HCT116 (cell line): Measurements from ENCODE around the gene PLAC9.

ENCODE experiments used
- EGR1 ChIP-seq: IDR thresholded peaks from 2 replicates; pipeline ENCODE4 v1.6.1; 2012; ENCODE audit warnings: low read depth
- EZH2 ChIP-seq: fragments of 200-600 bp; sonication (generic); IDR thresholded peaks from 2 replicates; pipeline ENCODE4 v1.6.1; 2017; ENCODE audit warnings: antibody characterized with exemption, mixed run types
- POLR2A ChIP-seq: IDR thresholded peaks from 2 replicates; pipeline ENCODE4 v1.7.0; 2011; ENCODE audit warnings: borderline replicate concordance; ENCODE audit not compliant: insufficient read depth, insufficient read length; ENCODE audit errors: extremely low read depth
- POLR2AphosphoS5 ChIP-seq: IDR thresholded peaks from 2 replicates; pipeline ENCODE4 v1.6.1; 2011; ENCODE audit warnings: mild to moderate bottlenecking, low read depth, low read length, moderate library complexity
- TF ChIP-seq, protein P1 (sequence below), 3 experiments: fragments of 200-600 bp in 1 of 3; sonication (generic) in 1 of 3; IDR thresholded peaks in 2 of 3; conservative IDR thresholded peaks in 1 of 3; 2 replicates each; pipeline ENCODE4 v1.5.1; 2012 to 2017; ENCODE audit warnings: low read depth in 2 of 3, low read length in 2 of 3, antibody characterized with exemption in 1 of 3, borderline replicate concordance in 1 of 3, control low read depth in 1 of 3, mild to moderate bottlenecking in 1 of 3, mixed read lengths in 1 of 3, mixed run types in 1 of 3, moderate library complexity in 1 of 3; ENCODE audit not compliant: insufficient read depth in 1 of 3
- TF ChIP-seq, protein P2 (sequence below): IDR thresholded peaks from 2 replicates; pipeline ENCODE4 v1.6.1; 2012; ENCODE audit warnings: low read depth

DNA sequence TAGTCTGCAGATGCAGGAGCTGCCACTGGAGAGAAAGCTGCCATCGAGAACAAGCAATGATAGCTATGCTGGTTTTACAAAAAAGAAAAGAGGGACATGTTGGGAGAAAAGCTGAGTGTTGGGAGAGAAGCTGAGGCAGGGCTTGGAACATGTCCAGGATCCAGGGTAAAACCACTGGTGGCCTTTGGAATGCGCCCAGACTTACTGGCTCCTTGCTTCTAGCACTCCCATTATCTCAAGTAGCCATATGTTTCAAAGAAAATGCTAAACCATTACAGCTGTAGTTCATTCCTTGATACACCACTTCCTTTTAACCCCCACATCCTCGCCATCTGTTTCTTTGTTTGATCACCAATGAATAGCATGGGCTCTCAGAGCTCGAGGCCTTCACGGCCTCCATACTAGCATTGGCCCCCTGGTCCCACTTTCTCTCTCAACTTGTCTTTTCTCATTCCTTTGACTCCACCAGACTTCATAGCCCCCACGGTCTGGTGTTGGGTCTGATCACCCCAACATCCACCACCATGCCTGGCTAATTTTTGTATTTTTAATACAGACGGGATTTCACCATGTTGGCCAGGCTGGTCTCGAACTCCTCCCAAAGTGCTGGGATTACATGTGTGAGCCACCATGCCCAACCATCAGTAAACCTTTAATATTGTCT lies 23.8 kb upstream of the PLAC9 start:
- TF ChIP-seq, protein P1, sequence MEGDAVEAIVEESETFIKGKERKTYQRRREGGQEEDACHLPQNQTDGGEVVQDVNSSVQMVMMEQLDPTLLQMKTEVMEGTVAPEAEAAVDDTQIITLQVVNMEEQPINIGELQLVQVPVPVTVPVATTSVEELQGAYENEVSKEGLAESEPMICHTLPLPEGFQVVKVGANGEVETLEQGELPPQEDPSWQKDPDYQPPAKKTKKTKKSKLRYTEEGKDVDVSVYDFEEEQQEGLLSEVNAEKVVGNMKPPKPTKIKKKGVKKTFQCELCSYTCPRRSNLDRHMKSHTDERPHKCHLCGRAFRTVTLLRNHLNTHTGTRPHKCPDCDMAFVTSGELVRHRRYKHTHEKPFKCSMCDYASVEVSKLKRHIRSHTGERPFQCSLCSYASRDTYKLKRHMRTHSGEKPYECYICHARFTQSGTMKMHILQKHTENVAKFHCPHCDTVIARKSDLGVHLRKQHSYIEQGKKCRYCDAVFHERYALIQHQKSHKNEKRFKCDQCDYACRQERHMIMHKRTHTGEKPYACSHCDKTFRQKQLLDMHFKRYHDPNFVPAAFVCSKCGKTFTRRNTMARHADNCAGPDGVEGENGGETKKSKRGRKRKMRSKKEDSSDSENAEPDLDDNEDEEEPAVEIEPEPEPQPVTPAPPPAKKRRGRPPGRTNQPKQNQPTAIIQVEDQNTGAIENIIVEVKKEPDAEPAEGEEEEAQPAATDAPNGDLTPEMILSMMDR (IDR thresholded peaks at IDR 0.05 in 2 of 3, conservative IDR thresholded peaks at IDR 0.05 in 1 of 3; ENCODE audit: borderline replicate concordance in 1 of 3, insufficient read depth in 1 of 3, low read depth in 2 of 3, low read length in 2 of 3): no peak
- TF ChIP-seq, protein P2, sequence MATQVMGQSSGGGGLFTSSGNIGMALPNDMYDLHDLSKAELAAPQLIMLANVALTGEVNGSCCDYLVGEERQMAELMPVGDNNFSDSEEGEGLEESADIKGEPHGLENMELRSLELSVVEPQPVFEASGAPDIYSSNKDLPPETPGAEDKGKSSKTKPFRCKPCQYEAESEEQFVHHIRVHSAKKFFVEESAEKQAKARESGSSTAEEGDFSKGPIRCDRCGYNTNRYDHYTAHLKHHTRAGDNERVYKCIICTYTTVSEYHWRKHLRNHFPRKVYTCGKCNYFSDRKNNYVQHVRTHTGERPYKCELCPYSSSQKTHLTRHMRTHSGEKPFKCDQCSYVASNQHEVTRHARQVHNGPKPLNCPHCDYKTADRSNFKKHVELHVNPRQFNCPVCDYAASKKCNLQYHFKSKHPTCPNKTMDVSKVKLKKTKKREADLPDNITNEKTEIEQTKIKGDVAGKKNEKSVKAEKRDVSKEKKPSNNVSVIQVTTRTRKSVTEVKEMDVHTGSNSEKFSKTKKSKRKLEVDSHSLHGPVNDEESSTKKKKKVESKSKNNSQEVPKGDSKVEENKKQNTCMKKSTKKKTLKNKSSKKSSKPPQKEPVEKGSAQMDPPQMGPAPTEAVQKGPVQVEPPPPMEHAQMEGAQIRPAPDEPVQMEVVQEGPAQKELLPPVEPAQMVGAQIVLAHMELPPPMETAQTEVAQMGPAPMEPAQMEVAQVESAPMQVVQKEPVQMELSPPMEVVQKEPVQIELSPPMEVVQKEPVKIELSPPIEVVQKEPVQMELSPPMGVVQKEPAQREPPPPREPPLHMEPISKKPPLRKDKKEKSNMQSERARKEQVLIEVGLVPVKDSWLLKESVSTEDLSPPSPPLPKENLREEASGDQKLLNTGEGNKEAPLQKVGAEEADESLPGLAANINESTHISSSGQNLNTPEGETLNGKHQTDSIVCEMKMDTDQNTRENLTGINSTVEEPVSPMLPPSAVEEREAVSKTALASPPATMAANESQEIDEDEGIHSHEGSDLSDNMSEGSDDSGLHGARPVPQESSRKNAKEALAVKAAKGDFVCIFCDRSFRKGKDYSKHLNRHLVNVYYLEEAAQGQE: no peak
- TF ChIP-seq EGR1 (no peak), POLR2AphosphoS5 (no peak), EZH2 (no peak), POLR2A (no peak)
